Parathyroid adenoma (tissue), 2 donors: ENCODE results near the gene CDPF1.

Experiments
- H2AFZ ChIP-seq: fragments of 300-600 bp; sonication (generic); one replicate; pipeline ENCODE4 v1.7.0; 2017; ENCODE audit warnings: antibody characterized with exemption, mild to moderate bottlenecking
- H3K27ac ChIP-seq: fragments of 300-600 bp; sonication (generic); one replicate; pipeline ENCODE4 v1.7.0; 2017
- H3K27me3 ChIP-seq: fragments of 300-600 bp; sonication (generic); one replicate; pipeline ENCODE4 v1.7.0; 2017; ENCODE audit warnings: low read length; ENCODE audit not compliant: control insufficient read depth, insufficient read depth
- H3K36me3 ChIP-seq: fragments of 300-600 bp; sonication (generic); one replicate; pipeline ENCODE4 v1.7.0; 2017; ENCODE audit warnings: low read length; ENCODE audit not compliant: control insufficient read depth, insufficient read depth
- H3K4me1 ChIP-seq: fragments of 300-600 bp; sonication (generic); one replicate; pipeline ENCODE4 v1.7.0; 2017; ENCODE audit warnings: control low read depth
- H3K4me2 ChIP-seq: fragments of 300-600 bp; sonication (generic); one replicate; pipeline ENCODE4 v1.7.0; 2017; ENCODE audit warnings: low read length
- H3K4me3 ChIP-seq: fragments of 300-600 bp; sonication (generic); one replicate; pipeline ENCODE4 v1.7.0; 2017; ENCODE audit warnings: low read depth, low read length
- H3K79me2 ChIP-seq: fragments of 300-600 bp; sonication (generic); one replicate; pipeline ENCODE4 v1.7.0; 2017; ENCODE audit warnings: control low read depth
- H3K9ac ChIP-seq: fragments of 300-600 bp; sonication (generic); one replicate; pipeline ENCODE4 v1.7.0; 2017; ENCODE audit warnings: mild to moderate bottlenecking
- H3K9me3 ChIP-seq: fragments of 300-600 bp; sonication (generic); one replicate; pipeline ENCODE4 v1.7.0; 2017; ENCODE audit warnings: low read length; ENCODE audit not compliant: control insufficient read depth
- TF ChIP-seq, protein P1 (sequence below): fragments of 300-600 bp; sonication (generic); IDR thresholded peaks from one replicate; pipeline ENCODE4 v1.7.0; 2017; ENCODE audit warnings: antibody characterized with exemption, mild to moderate bottlenecking
- donor health status: primary hyperparathyroidism.

The CDPF1 gene

DNA sequence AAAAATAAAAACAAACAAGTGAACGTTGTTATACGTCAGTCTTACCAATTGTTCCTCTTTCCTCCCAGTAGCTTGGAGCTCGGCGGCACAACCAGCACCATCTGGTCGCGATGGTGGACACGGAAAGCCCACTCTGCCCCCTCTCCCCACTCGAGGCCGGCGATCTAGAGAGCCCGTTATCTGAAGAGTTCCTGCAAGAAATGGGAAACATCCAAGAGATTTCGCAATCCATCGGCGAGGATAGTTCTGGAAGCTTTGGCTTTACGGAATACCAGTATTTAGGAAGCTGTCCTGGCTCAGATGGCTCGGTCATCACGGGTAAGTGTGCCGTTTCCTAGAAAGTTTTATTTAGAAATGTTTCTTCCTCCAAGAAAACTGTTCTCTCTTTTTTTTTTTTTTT is 51.8 kb downstream of the CDPF1 start:
- Histone ChIP-seq H2AFZ (no peak overlapping the region), H3K27ac (no peak overlapping the region), H3K9me3 (no peaks in the 10 kb centered on the region), H3K4me3 (no peak overlapping the region), H3K4me1 (peaks cover 4% of the 10 kb centered on the region), H3K4me2 (no peak overlapping the region), H3K36me3 (no peaks in the 10 kb centered on the region), H3K9ac (no peak overlapping the region), H3K27me3 (no peaks in the 10 kb centered on the region), H3K79me2 (no peaks in the 10 kb centered on the region)
- TF ChIP-seq, protein P1, sequence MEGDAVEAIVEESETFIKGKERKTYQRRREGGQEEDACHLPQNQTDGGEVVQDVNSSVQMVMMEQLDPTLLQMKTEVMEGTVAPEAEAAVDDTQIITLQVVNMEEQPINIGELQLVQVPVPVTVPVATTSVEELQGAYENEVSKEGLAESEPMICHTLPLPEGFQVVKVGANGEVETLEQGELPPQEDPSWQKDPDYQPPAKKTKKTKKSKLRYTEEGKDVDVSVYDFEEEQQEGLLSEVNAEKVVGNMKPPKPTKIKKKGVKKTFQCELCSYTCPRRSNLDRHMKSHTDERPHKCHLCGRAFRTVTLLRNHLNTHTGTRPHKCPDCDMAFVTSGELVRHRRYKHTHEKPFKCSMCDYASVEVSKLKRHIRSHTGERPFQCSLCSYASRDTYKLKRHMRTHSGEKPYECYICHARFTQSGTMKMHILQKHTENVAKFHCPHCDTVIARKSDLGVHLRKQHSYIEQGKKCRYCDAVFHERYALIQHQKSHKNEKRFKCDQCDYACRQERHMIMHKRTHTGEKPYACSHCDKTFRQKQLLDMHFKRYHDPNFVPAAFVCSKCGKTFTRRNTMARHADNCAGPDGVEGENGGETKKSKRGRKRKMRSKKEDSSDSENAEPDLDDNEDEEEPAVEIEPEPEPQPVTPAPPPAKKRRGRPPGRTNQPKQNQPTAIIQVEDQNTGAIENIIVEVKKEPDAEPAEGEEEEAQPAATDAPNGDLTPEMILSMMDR: no peak

DNA sequence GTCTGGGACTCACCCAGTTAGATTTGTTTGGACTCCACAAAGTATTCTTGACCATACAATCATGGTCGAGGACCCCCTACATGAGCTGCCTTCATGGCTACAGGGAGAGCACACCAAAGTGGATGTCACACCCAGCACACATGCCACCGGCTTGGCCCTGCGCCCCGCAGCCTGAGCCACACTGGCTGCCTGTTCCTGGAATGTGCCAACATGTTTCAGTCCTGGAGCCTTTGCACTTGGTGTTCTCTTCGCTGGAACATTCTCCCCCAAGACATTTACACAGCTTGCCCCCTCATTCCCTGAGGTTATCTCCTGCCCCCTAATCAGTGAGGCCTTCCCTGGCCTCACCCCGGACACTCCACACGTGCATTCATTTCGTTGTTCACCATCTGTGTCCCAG is 53.8 kb downstream of the CDPF1 start:
- no peaks in the 10 kb centered on the region for H3K36me3 ChIP-seq
- peaks cover 4% of the 10 kb centered on the region for H3K4me1 ChIP-seq
- H3K4me2 ChIP-seq: no peak overlapping the region
- no peak overlapping the region for H2AFZ ChIP-seq
- no peak overlapping the region for H3K9ac ChIP-seq
- H3K27me3 ChIP-seq: no peaks in the 10 kb centered on the region
- H3K4me3 ChIP-seq: no peak overlapping the region
- no peak overlapping the region for H3K27ac ChIP-seq
- no peaks in the 10 kb centered on the region for H3K79me2 ChIP-seq
- TF ChIP-seq, protein P1: no peak
- H3K9me3 ChIP-seq: no peaks in the 10 kb centered on the region

DNA sequence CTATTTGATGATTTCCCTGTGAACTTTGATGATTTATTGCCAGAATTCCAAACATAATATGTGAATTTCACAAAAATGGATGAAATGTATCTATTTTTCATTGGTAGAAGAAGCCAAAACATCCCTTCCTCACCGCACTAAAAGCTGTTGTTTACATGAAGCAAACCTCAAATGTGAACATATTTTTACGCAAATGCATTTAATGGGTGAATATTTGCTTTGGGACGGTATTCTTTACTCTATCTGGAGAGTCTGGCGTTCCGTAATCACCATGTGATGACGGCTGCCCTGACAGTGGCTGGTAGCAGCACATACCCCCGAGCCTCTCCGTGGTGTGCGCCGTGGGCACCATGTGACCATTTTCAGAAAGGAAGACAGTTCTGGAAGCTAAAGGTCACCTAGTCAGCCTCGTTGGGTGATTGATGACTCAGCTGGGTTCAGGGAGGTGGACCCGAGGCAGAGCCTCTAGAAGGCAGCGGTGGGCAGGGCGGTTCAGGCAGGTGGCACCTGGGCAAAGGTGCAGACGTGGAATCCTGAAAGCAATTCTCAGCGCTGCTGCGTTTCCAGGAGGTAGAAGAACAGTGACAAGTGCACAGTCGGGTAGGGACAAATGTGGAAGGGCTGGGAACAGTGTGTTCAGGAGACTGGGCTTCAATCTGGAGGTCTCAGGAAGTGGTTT is 54.5 kb downstream of the CDPF1 start:
- Histone ChIP-seq H3K4me2 (no peak overlapping the region), H3K9me3 (no peaks in the 10 kb centered on the region), H3K27ac (no peak overlapping the region), H3K4me3 (no peak overlapping the region), H2AFZ (no peak overlapping the region), H3K79me2 (no peaks in the 10 kb centered on the region), H3K9ac (no peak overlapping the region), H3K36me3 (no peaks in the 10 kb centered on the region), H3K4me1 (peaks cover 4% of the 10 kb centered on the region), H3K27me3 (no peaks in the 10 kb centered on the region)
- TF ChIP-seq, protein P1: no peak
